HG03039 (cell line): ENCODE measurements around the gene DNM1.

ENCODE experiments used
- ATAC-seq: cut with Tn5 transposase; IDR thresholded peaks from one replicate; pipeline ENCODE4 v1.9.1; 2021; ENCODE audit warnings: mild to moderate bottlenecking, moderate library complexity; ENCODE audit not compliant: unreplicated experiment

The DNM1 gene

DNA sequence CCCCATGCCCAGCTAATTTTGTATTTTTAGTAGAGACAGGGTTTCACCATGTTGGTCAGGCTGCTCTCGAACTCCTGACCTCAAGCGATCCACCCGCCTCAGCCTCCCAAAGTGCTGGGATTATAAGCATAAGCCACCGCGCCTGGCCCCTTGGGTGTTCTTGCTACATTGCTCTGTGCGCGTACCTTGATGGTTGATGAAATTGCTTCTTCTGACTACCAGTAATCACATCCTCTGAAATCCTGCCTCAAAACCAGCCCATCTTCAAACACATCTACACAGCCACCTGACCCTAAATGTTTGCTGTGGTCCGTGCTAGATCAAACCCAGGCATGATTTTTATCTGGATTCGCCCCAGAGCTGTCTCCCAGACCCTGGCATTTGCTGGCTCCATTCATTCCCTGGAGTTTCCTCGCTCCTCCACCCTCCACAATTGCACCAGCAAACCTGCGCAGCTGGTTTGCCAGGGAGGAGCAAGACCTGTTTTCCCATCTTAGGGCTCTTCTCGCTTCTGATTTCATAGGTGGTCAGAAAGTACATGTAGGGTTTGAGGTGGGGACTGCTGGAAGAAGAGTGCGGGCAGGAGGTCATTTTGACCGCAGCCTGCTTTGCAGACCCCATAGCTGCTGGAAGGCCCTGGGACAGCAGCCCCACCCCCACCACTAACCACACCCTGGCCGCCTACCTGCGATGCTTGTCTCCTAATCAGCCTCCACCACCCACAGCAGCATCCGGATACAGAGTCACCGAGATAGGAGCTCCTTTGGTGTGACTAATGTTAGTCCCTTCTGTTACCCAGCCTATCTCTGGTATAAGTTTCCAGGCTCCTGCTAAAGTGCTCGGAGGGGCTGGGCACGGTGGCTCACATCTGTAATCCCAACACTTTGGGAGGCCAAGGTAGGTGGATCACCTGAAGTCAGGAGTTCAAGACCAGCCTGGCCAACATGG is 95.6 kb downstream of the DNM1 start:
- no peak for ATAC-seq

DNA sequence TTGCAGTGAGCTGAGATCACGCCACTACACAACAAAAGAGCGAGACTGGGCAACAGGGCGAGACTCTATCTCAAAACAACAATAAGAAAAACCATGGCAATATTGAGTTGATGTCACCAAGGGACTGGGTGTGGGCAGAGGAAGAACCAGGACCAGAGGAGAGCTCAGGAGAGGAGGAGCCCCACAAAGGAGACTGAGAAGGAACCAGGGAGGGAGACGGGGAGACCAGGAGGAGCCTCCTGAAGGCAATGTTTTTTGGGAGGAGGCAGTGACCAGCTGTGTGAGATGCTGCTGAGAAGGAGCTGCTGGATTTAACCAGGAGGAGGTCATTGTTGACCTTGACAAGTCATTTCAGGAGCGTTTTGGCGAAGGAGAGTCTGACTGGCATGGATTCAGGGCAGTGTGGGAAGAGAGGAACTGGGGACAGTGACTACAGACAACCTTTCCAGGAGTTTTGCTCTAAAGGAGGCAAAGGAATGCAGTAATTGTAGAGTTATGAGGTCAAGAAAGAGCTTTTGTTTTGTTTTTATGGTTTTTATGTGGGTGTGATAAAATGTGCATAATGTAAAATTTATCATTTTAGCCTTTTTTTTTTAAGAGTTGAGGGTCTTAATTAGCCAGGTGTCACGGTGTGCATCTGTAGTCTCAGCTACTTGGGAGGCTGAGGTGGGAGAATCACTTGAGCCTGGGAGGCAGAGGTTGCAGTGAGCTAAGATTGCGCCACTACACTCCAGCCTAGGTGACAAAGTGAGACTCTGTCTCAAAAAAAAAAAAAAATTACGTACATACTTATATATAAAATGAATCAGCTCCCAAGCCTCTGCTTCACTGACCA is 101.2 kb downstream of the DNM1 start:
- ATAC-seq: no peak
